ENCODE measurements around the gene LCN12.

Gene LCN12

GRCh38 chr9:136943291-136944211, 8.5 kb upstream of the LCN12 start:
- DNase-seq (ENCODE audit: low read depth in 1 of 2, low spot score in 1 of 2) = peak in 1 of 2 experiments; percentile 51
- H3K27ac ChIP-seq (replicated peaks) = peak overlapping the region; percentile 93
- H3K4me3 ChIP-seq (replicated peaks; ENCODE audit: insufficient read depth, low read length) = peak overlapping the region; percentile 93
- peak; percentile 54 for TF ChIP-seq POLR2AphosphoS5 (IDR thresholded peaks at IDR 0.05; ENCODE audit: low read depth)
- no peak for TF ChIP-seq REST (IDR thresholded peaks at IDR 0.05; ENCODE audit: insufficient replicate concordance, low read depth)
- H3K27me3 ChIP-seq (ENCODE audit: insufficient read depth, poor library complexity, severe bottlenecking) = no peaks in the 10 kb centered on the region

GRCh38 chr9:136944212-136944518, 7.9 kb upstream of the LCN12 start:
- Histone ChIP-seq H3K4me3 (replicated peaks; ENCODE audit: insufficient read depth, low read length) (peak overlapping the region; percentile 93), H3K27ac (replicated peaks) (peak overlapping the region; percentile 93), H3K27me3 (ENCODE audit: insufficient read depth, poor library complexity, severe bottlenecking) (no peaks in the 10 kb centered on the region)
- DNase-seq (ENCODE audit: low read depth in 1 of 2, low spot score in 1 of 2) = peak in 1 of 2 experiments; percentile 39
- TF ChIP-seq CTCF (IDR thresholded peaks at IDR 0.05; ENCODE audit: insufficient read depth, low read length) = no peak
- no peak for TF ChIP-seq REST (IDR thresholded peaks at IDR 0.05; ENCODE audit: insufficient replicate concordance, low read depth)
- TF ChIP-seq GABPA (IDR thresholded peaks at IDR 0.05; ENCODE audit: low read depth) = no peak
- TF ChIP-seq POLR2AphosphoS5 (IDR thresholded peaks at IDR 0.05; ENCODE audit: low read depth) = no peak
- no peak for TF ChIP-seq SPI1 (IDR thresholded peaks at IDR 0.05; ENCODE audit: borderline replicate concordance, low read depth)

- H3K27ac ChIP-seq (replicated peaks) = peak within 1 kb of the TSS; percentile 93
Observed at GRCh38 chr9:136944519-136945332, 7.3 kb upstream of the LCN12 start, which contains the start of the genes C8G and FBXW5. Gene C8G, plus strand, starts transcription at chr9:136945243. Its CDS starts 78 bp downstream, at chr9:136945321. Gene FBXW5, minus strand, starts transcription at chr9:136944738. Its CDS starts 655 bp downstream, at chr9:136944083.

More at GRCh38 chr9:136944519-136945332, 7.3 kb upstream of the LCN12 start, which contains the start of the genes C8G and FBXW5:
- DNase-seq (ENCODE audit: low read depth in 1 of 2, low spot score in 1 of 2) = peak; percentile 86 to 91
- no peaks in the 10 kb centered on the region for H3K27me3 ChIP-seq (ENCODE audit: insufficient read depth, poor library complexity, severe bottlenecking)
- peak within 1 kb of the TSS; percentile 93 for H3K4me3 ChIP-seq (replicated peaks; ENCODE audit: insufficient read depth, low read length)
- TF ChIP-seq REST (IDR thresholded peaks at IDR 0.05; ENCODE audit: insufficient replicate concordance, low read depth) (no peak), POLR2AphosphoS5 (IDR thresholded peaks at IDR 0.05; ENCODE audit: low read depth) (no peak), CTCF (IDR thresholded peaks at IDR 0.05; ENCODE audit: insufficient read depth, low read length) (peak; percentile 81)

All from HL-60 (cell line).